ENCODE data around the gene OTUD7B.

GRCh38 chr1:149942885-149943284, 67.6 kb downstream of the OTUD7B start:
- TF ChIP-seq, protein P1, sequence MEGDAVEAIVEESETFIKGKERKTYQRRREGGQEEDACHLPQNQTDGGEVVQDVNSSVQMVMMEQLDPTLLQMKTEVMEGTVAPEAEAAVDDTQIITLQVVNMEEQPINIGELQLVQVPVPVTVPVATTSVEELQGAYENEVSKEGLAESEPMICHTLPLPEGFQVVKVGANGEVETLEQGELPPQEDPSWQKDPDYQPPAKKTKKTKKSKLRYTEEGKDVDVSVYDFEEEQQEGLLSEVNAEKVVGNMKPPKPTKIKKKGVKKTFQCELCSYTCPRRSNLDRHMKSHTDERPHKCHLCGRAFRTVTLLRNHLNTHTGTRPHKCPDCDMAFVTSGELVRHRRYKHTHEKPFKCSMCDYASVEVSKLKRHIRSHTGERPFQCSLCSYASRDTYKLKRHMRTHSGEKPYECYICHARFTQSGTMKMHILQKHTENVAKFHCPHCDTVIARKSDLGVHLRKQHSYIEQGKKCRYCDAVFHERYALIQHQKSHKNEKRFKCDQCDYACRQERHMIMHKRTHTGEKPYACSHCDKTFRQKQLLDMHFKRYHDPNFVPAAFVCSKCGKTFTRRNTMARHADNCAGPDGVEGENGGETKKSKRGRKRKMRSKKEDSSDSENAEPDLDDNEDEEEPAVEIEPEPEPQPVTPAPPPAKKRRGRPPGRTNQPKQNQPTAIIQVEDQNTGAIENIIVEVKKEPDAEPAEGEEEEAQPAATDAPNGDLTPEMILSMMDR (IDR thresholded peaks at IDR 0.05), result no peak
- TF ChIP-seq POLR2AphosphoS5 (IDR thresholded peaks at IDR 0.05) (no peak), POLR2A (IDR thresholded peaks at IDR 0.05) (no peak), EP300 (IDR thresholded peaks at IDR 0.05) (no peak)
